GM13977 (cell line): Measurements from ENCODE around the gene STARD13.

Experiments used
- DNase-seq: peaks from one replicate; pipeline ENCODE4 v3.0.0; 2012; ENCODE audit warnings: low spot score
- CTCF ChIP-seq: IDR thresholded peaks from 2 replicates; pipeline ENCODE4 v1.5.1; 2012; ENCODE audit warnings: mild to moderate bottlenecking, control low read depth; ENCODE audit not compliant: insufficient read depth; ENCODE audit errors: extremely low read depth, missing control alignments
- in situ Hi-C: fragments of 300-500 bp; cut with MboI; formaldehyde crosslinking; loops from one replicate; pipeline ENCODE4 v1.12.0; 2022; ENCODE audit warnings: low sequenced_read_pairs, low pct_unique_long_range_greater_than_20kb, mixed read lengths, inconsistent platforms; ENCODE audit not compliant: unreplicated experiment

The STARD13 gene

GRCh38 chr13:33284916-33285315, 639 bp downstream of the STARD13 start:
- TF ChIP-seq CTCF = no peak
- in situ Hi-C loops = no loop called here
- DNase-seq = no peak

GRCh38 chr13:33284031-33284430, 1.5 kb downstream of the STARD13 start:
- DNase-seq = no peak
- in situ Hi-C loops = no loop called here
- no peak for TF ChIP-seq CTCF

GRCh38 chr13:33283195-33283911, 2.2 kb downstream of the STARD13 start:
- DNase-seq = no peak
- TF ChIP-seq CTCF = no peak
- in situ Hi-C loops = no loop called here

GRCh38 chr13:33281951-33282595, 3.5 kb downstream of the STARD13 start:
- no peak for TF ChIP-seq CTCF
- DNase-seq = no peak
- in situ Hi-C loops = no loop called here

GRCh38 chr13:33280923-33281322, 4.6 kb downstream of the STARD13 start:
- in situ Hi-C loops = no loop called here

GRCh38 chr13:33280279-33280905, 5.2 kb downstream of the STARD13 start:
- in situ Hi-C loops = no loop called here
- no peak for DNase-seq
- TF ChIP-seq CTCF = no peak

More at GRCh38 chr13:33280923-33281322, 4.6 kb downstream of the STARD13 start:
- no peak for DNase-seq
- TF ChIP-seq CTCF = no peak
